Measurements from ENCODE around the gene BGN.

BGN gene

DNA sequence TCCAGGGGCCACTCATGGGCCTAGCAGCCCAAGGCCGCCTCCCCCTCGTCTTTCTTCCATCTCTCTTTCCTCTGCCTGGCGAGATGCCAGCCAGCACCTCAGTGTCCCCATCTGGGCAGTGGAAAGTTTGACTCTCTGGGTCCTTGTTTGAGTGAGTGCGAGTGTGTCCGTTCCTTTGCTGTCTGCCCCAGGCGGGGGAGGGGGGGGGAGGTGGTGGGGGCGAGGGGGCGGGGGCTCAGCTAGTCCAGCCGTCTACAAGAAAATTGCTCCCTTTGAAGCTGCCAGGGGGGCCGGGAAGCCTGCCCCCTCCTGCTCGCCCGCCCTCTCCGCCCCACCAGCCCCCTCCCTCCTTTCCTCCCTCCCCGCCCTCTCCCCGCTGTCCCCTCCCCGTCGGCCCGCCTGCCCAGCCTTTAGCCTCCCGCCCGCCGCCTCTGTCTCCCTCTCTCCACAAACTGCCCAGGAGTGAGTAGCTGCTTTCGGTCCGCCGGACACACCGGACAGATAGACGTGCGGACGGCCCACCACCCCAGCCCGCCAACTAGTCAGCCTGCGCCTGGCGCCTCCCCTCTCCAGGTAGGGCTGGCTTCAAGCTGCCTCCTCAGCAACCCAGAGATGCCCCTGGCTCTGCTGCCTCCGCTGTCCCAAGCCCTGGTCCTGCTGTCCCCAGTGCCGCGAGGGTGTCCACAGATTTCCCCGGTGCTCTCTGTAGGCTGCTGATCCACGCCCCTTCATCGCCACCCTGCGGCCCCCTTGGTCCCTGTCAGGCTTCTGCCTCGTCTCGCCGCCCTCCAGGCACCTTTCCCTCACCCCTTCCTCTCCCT lies at the start of gene BGN:
TSS of gene BGN (plus strand) at position 440 of the 821 bp plus-strand sequence. CDS start 9,652 bp downstream, outside the sequence.
- DNase-seq = peak; percentile 26

DNA sequence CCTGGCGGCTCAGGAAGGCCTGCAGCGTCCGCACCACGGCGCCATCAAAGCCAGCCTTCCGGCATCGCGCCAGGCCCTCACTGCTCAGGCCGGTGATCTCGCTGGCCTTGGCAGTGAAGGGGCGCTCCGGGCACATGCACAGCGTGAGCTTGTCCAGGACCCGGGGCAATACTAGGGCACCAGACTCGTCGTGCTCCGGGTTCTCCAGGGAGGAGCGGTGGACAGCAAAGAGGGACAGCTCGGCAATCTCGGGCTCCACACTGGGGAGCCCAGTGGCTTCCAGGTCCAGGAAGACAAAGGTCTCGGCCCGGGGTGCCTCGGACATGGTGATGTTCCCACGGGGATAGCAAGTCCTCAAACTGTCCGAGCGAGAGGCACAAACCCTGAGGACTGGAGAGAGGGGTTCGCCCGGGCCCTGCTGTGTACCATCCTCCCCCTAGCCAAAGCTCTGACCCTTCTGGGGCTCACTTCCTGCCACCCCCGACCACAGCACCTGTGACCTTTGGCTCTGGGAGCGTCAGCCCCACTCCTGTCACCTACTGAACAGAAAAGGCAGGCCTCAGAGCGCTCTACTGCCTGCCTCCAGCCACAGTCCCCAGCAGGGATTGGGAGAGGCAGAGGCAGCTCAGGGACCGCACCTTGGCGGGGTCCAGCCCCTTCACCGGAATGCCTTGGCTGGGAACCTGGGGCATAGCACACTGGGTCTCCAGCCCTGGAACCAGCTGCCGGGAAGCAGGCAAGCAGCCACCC lies 49.5 kb upstream of the BGN start:
- no peak for DNase-seq

DNA sequence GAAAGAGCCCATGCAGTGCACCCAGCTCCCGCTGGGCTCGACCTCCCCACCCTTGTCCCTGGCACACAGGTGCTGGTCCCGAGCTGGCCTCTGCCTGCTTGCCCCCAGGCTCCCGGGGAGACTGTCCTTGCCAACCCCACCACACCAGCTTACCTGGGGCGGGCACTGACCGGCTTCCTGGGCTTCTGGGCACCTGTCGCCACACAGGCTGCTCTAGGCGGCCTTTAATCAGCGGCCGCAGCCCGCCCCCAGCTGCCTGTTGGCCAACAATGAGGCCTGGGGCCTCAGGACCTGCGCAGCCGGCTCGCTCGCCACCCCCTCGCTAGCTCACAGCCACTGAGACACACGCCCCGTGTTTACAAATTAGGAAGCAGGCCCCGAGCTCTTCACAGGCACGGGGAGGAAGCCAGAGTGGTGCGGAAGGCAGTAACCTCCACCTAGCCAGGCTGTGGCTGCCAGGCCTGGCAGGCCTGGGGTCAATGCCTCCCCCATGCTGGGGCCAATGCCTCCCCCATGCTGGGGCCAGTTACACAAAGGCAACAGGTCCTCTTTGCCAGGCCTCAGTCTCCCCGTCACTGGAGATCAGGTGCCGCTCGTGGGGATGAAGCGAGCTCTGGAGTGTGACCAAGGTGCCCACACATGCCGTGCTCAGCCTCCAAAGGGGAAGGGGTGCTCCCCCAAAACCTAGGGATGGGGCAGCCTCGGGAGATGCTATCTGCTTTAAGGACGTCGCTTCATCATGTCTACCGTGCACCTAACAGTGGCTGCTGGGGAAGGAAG lies 48.7 kb upstream of the BGN start, which contains the start of gene TREX2:
TSS of gene TREX2 (minus strand) at position 201 of the 780 bp plus-strand sequence. CDS start 626 bp downstream, outside the sequence.
- no peak for DNase-seq

DNA sequence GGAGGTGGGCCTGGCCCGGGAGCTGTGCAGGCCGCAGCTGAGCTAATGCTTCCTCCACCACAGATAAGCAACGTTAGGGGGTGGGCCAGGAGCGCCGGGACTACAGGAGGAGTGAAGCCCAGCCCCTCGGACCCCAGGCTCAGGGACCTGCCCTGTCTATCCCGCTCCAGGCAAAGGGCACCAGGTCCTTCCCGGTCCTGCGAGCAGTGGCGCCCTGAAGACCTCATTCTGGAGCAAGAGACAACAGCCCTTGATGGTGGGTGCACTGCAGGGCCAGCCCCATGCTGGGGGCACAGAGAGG lies 48.2 kb upstream of the BGN start:
- no peak for DNase-seq

DNA sequence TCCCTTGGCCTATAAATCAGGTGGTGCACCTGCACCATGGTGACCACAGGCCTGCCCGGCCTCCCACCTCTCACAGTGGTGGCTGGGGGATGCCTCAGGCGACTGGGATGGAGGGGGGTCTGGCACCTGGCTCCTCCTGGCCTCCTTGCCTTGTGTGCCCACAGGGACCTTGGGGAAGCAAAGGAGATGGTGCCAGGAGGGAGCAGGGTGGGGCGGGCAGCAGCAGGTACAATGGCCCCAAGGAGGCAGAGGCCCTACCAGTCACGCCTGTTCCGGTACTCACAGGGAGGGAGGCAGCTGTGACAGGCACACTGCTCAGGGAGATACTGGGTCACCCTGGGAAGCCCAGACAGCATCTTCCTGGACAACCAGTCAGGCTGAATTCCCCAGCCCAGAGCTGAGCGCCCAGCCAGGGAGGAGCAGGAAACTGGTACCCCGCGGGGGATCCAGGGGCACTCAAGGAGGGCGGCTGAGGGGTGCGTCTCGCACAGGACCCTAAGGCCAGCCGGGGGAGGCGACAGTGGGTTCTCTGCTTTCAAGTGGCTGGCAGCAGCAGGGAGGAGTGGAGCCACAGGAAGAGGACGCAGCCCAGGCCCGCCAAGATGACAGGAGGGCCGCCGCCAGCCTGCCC lies 47.7 kb upstream of the BGN start:
- no peak for DNase-seq

DNA sequence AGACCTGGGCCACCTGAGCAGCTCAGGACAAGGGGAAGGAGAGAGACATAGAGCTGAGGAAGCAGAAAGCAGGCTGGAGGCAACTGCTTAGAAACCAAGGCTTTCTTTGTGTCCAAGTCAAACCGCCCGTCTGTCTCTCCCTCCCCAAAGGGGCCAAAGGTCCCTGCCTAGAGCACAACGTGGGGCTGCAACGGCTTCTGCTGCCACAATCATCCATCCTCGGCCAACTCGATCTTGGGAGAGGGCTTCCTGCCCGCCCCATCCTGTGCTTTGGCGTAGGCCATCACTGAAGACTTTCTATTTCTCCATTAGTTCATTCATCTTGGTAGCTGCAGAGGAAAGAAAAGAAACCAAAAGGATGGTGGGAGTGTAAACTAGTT lies 47.2 kb upstream of the BGN start:
- no peak for DNase-seq

DNA sequence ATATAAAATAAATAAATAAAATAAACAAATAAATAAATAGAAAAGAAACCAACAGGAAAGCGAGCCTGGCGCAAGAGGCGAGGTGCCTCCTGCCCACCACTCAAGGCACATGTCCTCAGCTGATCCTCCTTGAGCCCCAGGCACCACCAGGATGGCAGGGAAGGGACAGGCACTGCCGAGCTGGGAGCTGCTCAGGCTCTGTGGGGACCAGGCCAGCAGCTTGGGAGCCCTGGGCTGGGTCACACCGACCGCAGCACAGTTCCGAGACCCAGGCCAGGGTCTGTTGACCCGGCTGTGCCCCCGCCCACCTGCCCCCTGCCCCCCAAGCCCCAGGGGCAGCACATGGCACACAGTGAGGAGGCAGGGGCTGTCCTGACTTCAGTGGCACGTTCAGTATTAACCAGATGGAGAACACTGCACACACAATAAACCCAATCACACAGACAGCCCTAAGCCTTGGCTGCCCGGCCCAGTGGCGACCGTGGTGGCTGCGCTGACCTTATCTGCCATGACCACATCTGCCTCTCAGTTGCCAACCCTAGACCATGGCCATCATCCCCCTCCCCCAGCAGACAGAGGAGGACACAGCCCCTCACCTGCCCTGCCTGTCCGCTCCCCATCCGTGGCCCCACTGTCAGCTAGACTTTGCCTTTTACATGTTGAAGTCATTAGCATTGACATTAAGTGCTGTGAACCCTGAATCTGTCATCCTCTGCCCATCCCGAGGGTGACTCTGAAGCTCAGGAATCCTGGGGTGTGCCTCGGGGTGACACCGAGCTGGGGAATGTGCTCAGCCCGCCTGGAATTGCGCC lies 46.0 kb upstream of the BGN start:
- no peak for DNase-seq

DNA sequence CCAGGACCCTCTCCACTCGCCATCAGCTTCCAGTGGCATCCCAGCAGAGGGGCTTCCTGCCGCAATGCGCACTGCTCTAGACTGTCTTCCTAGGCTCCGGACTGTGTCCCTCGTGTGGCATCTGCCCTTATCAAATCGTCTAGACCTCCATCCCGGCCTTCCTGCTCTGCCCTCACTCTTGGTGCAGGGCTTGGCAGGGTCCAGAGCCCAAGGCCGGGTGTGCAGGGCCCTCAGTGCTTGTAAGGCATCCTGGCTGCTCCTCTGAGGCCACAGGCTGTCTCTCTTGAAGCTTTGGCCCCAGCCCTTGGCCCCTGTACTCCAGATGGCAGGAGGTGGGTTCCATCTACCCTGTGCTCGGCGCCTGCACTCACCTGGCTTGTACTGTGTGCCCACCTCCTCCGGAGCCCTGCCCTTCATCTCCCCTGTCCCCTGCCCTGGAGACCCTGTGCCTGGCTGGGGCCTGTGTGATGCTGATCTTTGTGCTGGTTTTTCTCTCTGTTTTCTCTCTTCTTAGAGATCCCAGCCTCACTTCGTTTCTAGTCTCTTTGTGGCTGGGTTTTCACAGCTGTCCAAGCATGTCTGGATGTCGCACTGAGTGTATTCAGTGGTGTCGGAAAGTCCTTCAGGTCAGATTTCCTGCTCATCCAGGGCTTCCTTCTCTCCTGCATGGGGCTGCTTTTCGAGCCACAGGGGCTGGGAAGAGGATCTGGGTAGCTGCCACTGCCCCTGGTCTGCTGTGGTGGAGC lies 45.2 kb upstream of the BGN start:
- no peak for DNase-seq

DNA sequence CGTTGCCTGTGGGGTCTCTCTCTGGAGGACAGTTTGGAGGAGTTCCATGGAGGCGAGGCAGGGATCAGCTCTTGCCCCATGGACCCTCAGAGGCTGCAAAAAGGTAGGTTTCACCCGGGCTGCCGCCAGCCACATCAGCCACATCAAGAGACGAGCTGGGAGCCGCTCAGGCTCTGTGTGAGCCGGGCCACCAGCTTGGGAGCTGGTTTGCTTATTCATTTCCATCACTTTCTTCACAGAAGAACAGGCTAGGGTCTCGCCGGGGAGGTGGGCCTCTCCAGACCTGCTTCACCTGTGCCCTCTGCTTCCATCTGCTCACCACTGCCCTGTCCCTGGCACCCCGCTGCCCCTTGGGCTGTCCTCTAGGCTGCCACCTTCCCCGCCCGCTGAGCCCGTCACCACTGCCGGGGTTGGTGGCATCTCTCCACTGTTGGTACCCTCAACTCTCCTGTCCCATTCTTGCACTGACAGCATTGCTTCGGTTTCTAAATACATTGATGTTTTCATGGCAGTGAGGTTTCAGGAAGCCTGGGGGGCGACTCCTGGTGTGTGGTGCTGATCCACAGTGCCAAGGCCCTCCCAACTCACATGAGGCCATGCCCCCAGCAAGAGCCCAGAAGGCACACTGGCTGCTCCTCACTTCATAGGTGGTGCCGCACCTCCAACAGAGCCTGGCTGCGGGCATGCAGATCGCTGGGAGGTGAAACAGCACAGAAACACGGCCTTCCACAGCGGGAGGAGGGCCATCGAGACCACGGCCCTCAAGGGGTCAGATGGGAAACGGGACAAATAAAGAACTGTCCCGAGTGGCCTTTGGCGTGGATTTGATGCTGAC lies 44.4 kb upstream of the BGN start:
- DNase-seq = no peak

DNA sequence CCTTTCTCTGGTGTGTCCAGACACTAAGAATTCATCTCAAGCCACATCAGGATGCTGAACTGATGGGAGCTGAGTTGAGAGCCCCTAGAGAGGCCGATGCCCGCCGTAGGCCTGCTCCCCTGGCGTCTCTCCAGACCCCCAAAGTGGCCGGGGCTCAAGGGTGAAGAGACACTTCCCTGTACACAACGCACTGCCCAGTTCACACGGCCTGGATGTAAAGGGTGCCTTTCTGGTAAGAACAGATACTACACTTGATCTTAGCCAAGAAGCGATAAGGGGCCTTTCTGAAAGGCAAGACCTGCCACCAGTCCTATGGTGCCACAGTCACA lies 43.9 kb upstream of the BGN start:
- DNase-seq = no peak

DNA sequence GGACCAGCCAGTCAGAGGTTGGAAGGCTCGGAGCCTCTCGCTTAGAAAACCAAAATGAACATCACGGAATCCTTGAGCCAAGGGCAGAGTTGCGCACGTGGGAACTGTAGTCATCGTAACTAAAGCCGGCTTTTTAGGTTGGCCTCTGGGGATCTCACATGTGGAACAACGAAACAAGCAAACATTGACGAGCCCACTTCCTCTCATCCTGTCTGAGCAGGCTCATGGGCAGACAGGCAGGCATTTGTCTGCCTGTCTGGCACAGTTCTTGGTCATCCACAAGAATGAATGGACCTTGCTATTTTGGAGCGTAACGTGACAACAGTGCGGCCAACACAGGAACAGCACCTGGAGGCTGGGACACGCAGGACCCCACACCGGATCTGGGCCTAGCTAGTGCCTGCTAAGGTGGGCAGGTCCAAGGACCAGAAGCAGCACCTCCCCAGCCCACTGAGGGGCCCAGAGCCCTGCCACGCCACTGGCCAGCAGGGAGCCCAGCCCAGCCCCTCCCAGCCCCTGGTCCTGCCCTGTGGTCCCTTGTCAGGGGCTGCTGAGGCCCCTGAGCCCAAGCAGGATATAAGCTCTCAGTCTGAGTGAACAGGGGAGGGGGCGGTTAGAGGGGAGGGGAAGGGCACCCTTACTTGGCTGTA lies 39.8 kb upstream of the BGN start:
- no peak for DNase-seq

DNA sequence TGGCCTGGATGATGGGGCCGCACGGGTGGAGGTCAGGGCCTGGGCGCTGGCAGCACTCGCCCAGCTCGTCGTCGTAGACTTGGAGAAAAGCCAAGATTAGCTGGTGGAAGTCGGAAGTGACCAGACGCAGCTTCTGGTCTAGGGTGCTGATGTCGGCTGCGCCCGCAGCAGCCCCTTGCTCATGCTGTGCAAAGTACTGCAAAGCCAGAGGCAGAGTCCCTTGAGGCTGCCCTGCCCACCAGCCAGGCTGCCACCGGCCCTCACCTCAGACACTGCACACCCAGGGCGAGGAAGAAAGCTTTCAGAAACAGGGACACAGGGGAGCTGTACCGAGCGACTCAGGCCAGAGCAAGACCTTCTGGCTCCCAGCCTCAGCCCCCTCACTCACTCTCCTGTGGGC lies 39.2 kb upstream of the BGN start:
- DNase-seq = no peak

DNA sequence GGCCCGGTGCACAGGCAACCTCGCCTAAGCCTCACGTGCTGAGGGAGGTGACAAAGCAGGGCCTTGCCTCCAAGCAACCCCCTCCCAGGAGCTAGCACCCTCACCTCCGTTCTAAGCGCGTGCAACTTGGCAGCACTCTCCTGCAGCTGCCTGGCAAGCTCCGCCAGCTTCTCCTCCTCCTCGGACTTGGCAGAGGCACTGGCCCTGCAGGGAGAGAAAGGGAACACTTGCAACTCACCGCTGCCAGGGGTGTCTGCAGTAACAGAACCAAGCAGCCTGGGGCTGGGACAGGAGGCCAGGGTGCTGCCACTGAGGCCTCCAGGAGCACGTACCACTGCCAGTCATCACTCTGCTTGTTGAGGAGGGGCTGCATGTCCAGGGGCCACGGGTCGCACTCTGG lies 38.6 kb upstream of the BGN start:
- no peak for DNase-seq

DNA sequence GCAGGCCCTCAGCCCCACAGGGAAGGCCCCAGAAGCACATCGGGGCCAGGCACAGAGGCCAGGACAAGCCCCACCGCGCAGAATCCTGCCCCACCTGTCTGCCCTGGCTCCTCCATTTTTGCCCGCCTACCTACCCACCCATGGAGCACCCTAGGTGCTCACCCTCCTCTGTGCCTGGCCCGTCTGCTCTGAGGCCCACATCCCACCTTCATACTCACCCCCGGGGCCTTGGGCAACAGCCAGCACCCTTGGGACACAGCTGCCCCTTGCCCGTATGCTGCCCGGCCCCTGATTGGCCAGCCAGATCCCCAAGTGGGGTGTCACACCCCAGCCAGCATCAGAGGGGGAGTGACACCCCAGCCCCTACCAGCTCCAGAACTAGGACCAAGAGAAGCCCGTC lies 38.1 kb upstream of the BGN start:
- DNase-seq = no peak

DNA sequence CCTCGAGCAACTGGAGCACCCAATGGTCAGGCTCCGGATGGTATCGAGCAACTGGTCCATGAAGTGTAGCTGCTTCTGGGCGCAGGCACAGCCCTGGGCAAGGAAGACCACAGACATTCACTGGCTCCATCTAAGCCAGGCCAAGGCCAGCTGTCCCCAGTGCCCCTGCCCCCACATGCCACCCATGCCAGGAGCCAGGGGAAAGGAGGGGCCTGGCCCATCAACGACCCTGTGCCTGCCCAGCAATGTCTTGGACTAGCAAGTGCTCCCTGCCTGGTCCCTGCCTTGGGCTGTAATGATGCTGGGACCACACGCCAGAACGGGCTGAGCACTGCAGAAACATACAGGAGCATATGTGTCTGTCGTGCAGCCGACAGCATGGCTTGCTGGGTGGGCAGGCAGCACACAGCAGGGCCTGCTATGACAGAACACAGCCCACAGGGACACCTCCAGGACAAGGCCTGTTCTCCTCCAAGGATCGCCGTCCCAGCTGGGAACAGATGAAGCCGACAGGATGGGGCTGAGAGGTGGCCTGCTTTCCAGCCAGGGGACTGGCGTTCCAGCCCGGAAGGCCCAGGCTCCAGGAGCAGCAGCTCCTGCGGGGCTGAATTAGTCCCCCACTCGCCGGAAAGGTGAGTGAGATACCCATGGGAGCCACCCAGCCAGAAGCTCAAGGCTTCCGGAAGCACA lies 37.5 kb upstream of the BGN start:
- DNase-seq = no peak

DNA sequence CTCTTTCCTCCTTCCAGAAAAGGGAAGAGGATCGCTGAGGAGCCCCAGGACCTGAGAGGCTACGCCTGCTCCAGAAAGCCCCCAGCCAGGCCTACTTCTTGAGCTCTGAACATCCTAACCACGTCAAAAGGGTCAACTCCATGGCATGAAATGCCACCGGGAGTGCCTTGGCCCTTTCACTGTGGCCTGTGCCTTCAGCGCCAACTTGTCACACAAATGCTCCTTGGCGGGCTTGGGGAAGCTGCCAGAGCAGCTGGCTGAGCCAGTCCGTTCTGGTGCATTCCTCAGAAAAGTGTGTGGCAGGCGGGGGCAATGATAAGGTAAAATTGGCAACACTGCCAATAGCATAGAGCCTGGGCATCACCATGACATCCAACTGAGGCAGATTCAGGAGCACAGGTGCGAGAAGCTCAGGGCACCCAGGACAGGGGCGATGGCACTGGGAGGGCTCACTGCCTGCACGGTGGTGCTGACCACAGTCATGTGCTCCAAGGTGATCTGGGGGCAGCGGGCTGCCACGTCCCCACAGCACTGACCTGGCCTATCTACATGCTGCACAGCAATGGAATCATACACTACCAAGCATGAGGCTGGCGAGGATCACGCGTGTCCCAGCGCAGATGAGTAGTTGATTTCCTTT lies 36.8 kb upstream of the BGN start:
- DNase-seq = no peak

DNA sequence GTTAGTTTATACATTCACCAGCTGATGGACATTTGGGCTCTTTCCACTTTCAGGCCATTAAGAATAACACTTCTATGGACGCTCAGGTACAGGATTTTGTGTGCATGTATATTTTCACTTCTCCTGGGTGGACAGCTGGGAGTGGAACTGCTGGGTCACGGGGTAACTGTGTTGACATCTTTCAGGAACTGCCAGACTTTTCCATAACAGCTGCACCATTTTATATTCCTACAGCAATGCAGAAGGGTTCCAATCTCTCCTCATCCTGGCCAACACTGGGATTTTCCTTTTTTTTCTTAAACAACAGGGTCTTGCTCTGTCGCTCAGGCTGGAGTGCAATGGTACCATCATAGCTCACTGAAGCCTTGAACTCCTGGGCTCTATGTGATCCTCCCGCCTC lies 36.3 kb upstream of the BGN start:
- DNase-seq = no peak

DNA sequence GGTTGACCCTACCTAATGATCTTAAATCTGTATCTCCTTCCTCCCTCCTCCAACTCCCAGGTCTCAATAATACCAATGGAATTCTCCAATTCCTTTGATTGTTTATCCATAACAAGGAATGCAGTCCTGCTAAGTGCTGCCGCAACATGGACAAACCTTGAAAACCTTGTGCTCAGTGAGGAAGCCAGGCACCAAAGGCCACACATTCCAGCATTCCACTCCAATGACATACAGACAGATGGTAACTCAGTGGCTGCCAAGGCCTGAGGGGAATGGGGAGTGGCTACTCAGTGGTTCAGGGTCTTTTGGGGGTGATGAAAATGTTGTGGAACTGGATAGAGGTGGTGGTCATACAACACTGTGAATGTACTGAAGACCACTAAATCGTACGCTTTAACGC lies 34.8 kb upstream of the BGN start:
- DNase-seq = no peak

DNA sequence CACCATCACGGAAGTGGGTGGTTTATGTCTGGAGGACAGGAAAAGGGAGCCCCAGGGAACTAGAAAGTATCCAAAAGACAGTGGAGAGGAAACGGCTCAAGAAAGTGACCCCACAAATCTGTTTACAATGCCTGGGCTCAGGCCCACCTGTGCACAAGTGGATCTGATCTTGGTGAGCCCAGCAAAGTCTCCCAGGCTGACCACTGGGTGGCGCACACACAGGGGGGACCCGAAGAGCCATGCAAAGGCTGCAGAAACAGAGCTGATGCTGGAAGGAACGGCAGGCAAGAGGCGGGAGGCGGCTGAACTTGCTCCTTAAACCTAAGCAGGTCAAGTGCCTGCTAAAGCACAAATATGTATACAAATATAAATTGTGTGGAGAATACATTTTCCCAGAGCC lies 34.0 kb upstream of the BGN start:
- peak; percentile 46 for DNase-seq

All from DMS 273 treated with DMSO at 0.1 percent for 48 hours (cell line).